Type B pancreatic cell (in vitro differentiated cells): ENCODE results near the gene GRIFIN. TPM values are rescaled to one million over a fixed set of nuclear protein-coding genes. Genes with fewer than 3 reads are reported as not detected.

Experiments used
- DNase-seq: peaks from one replicate; pipeline ENCODE4 v3.0.0; 2021; ENCODE audit warnings: mixed read lengths; ENCODE audit not compliant: unreplicated experiment; ENCODE audit errors: extremely low spot score
- H3K27ac Mint-ChIP-seq: 2 replicates; pipeline ENCODE4 v1.8.0; 2021; ENCODE audit warnings: mild to moderate bottlenecking, mixed read lengths
- H3K27me3 Mint-ChIP-seq: 2 replicates; pipeline ENCODE4 v1.8.0; 2021; ENCODE audit warnings: mixed read lengths
- H3K36me3 Mint-ChIP-seq: 2 replicates; pipeline ENCODE4 v1.8.0; 2021; ENCODE audit warnings: mixed read lengths
- H3K4me1 Mint-ChIP-seq: one replicate; pipeline ENCODE4 v1.8.0; 2021; ENCODE audit warnings: mixed read lengths; ENCODE audit not compliant: unreplicated experiment
- H3K4me3 Mint-ChIP-seq: 2 replicates; pipeline ENCODE4 v1.8.0; 2021; ENCODE audit warnings: mild to moderate bottlenecking, mixed read lengths
- H3K9me3 Mint-ChIP-seq: 2 replicates; pipeline ENCODE4 v1.8.0; 2021; ENCODE audit warnings: mixed read lengths
- CTCF ChIP-seq: fragments of 200-600 bp; sonication (generic); conservative IDR thresholded peaks from 2 replicates; pipeline ENCODE4 v1.5.0; 2021; ENCODE audit warnings: antibody characterized with exemption, mild to moderate bottlenecking
- long read RNA-seq: library from polyadenylated mRNA; unstranded; transcript quantifications from one replicate; pipeline ENCODE4 v2.0.0, GENCODE V29; 2020
- total RNA-seq: library from RNA; stranded (reverse); gene quantifications from 2 replicates; pipeline ENCODE4 v1.2.1, GENCODE V29; 2021; ENCODE audit warnings: low replicate concordance

Gene GRIFIN
- not detected in 2 replicates for total RNA-seq
- long read RNA-seq = 0 reads

GRCh38 chr7:2476298-2476697 lies at the start of gene GRIFIN:
GRIFIN (minus strand) TSS chr7:2476398; CDS start chr7:2476383, 15 bp downstream.
- H3K27ac Mint-ChIP-seq = no peak within 1 kb of the TSS
- no peak for TF ChIP-seq CTCF
- no peaks in the 10 kb centered on the region for H3K36me3 Mint-ChIP-seq
- no peaks in the 10 kb centered on the region for H3K27me3 Mint-ChIP-seq
- no peak within 1 kb of the TSS for H3K4me3 Mint-ChIP-seq
- H3K4me1 Mint-ChIP-seq = peaks cover 9% of the 10 kb centered on the region
- DNase-seq = no peak
- H3K9me3 Mint-ChIP-seq = no peaks in the 10 kb centered on the region

- Mint-ChIP-seq H3K27me3 (peaks cover 20% of the 10 kb centered on the region), H3K4me1 (peaks cover 20% of the 10 kb centered on the region), H3K36me3 (no peaks in the 10 kb centered on the region), H3K27ac (no peak overlapping the region), H3K4me3 (no peak overlapping the region), H3K9me3 (no peaks in the 10 kb centered on the region)
- TF ChIP-seq CTCF = no peak
- DNase-seq = no peak
Observed at GRCh38 chr7:2524808-2525657, 48.8 kb upstream of the GRIFIN start.

- no peak for TF ChIP-seq CTCF
- no peaks in the 10 kb centered on the region for H3K9me3 Mint-ChIP-seq
- H3K4me3 Mint-ChIP-seq = no peak overlapping the region
- H3K4me1 Mint-ChIP-seq = peaks cover 20% of the 10 kb centered on the region
- no peak overlapping the region for H3K27ac Mint-ChIP-seq
- peaks cover 20% of the 10 kb centered on the region for H3K27me3 Mint-ChIP-seq
- DNase-seq = no peak
- H3K36me3 Mint-ChIP-seq = no peaks in the 10 kb centered on the region
Observed at GRCh38 chr7:2523941-2524807, 48.0 kb upstream of the GRIFIN start.

GRCh38 chr7:2523461-2523936 lies 47.3 kb upstream of the GRIFIN start:
- no peaks in the 10 kb centered on the region for H3K9me3 Mint-ChIP-seq
- H3K4me1 Mint-ChIP-seq = peaks cover 20% of the 10 kb centered on the region
- H3K36me3 Mint-ChIP-seq = no peaks in the 10 kb centered on the region
- no peak for DNase-seq
- no peak for TF ChIP-seq CTCF
- H3K27me3 Mint-ChIP-seq = peaks cover 21% of the 10 kb centered on the region
- peak overlapping the region; percentile 81 for H3K4me3 Mint-ChIP-seq
- H3K27ac Mint-ChIP-seq = peak overlapping the region; percentile 85

- DNase-seq = no peak
- Mint-ChIP-seq H3K4me1 (peaks cover 16% of the 10 kb centered on the region), H3K36me3 (no peaks in the 10 kb centered on the region), H3K27me3 (peaks cover 27% of the 10 kb centered on the region), H3K27ac (peak overlapping the region; percentile 85), H3K4me3 (peak overlapping the region; percentile 81), H3K9me3 (no peaks in the 10 kb centered on the region)
- no peak for TF ChIP-seq CTCF
Observed at GRCh38 chr7:2522780-2523433, 46.7 kb upstream of the GRIFIN start.
